Measurements from ENCODE around the gene BMPR1A. TPM values are rescaled to one million over a fixed set of nuclear protein-coding genes. Genes with fewer than 3 reads are reported as not detected.
"Not testable (repeated sequence)": the region's sequence is repeated elsewhere in the genome, so short reads cannot be mapped to it uniquely, and the experiment has no call there.

The BMPR1A gene
- total RNA-seq, 4 donors from 2014 or later: 29.3 to 45.2 (median 38.0) TPM

DNA sequence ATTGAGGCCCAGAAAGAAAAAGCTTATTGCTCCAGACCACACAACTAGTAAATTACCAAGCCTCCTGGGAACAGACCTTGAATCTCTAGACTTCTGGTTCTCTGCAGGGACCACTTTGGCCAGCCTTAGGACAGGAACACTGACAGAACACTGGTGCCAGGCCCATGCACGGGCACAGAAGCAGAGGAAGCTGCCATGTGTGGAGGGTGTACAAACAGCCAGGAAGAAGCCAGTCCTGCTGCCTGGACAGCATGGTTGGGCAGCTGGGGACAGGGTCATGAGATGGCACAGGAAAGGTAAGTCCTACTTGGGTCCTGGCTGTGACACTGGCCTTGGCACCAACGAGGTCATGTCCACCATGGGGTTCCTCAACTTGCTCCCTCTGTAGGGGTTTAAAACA, 181.8 kb downstream of the BMPR1A start:
- no peak overlapping the region for H3K27ac ChIP-seq
- peaks cover 0 to 7% (median 3%) of the 10 kb centered on the region in 4 donors for H3K4me1 ChIP-seq
- in situ Hi-C loops (cut with MboI; ENCODE audit: low pct_ligation_motif_present in 1 of 4, low pct_unique_long_range_greater_than_20kb in 1 of 4, low sequenced_read_pairs in 3 of 4) (no loop called here), intact Hi-C loops (cut with DNase I; ENCODE audit: low total_unique reads) (no loop called here)
- no peak overlapping the region for H3K4me3 ChIP-seq
- no peak for TF ChIP-seq POLR2A (IDR thresholded peaks at IDR 0.05)
- TF ChIP-seq, protein P1, sequence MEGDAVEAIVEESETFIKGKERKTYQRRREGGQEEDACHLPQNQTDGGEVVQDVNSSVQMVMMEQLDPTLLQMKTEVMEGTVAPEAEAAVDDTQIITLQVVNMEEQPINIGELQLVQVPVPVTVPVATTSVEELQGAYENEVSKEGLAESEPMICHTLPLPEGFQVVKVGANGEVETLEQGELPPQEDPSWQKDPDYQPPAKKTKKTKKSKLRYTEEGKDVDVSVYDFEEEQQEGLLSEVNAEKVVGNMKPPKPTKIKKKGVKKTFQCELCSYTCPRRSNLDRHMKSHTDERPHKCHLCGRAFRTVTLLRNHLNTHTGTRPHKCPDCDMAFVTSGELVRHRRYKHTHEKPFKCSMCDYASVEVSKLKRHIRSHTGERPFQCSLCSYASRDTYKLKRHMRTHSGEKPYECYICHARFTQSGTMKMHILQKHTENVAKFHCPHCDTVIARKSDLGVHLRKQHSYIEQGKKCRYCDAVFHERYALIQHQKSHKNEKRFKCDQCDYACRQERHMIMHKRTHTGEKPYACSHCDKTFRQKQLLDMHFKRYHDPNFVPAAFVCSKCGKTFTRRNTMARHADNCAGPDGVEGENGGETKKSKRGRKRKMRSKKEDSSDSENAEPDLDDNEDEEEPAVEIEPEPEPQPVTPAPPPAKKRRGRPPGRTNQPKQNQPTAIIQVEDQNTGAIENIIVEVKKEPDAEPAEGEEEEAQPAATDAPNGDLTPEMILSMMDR (IDR thresholded peaks at IDR 0.05): no peak
- no peak for TF ChIP-seq POLR2AphosphoS5 (IDR thresholded peaks at IDR 0.05)
- TF ChIP-seq EP300 (IDR thresholded peaks at IDR 0.05; ENCODE audit: low read depth): no peak
- no peaks in the 10 kb centered on the region for H3K36me3 ChIP-seq
- H3K27me3 ChIP-seq: no peaks in the 10 kb centered on the region
- no peaks in the 10 kb centered on the region for H3K9me3 ChIP-seq
- no peak for DNase-seq
- 94% methylated on average over 2 of the region's 2 CpGs; no CpG with 5 or more reads in 1 of the 2 donors for WGBS, 2 donors (ENCODE audit: low coverage in 1 of 2)

GRCh38 chr10:86940076-86940475, 183.7 kb downstream of the BMPR1A start:
- in situ Hi-C loops (cut with MboI; ENCODE audit: low pct_ligation_motif_present in 1 of 4, low pct_unique_long_range_greater_than_20kb in 1 of 4, low sequenced_read_pairs in 3 of 4); H3K36me3 ChIP-seq; H3K4me1 ChIP-seq; H3K9me3 ChIP-seq; DNase-seq; intact Hi-C loops (cut with DNase I; ENCODE audit: low total_unique reads); H3K27me3 ChIP-seq; H3K27ac ChIP-seq: not testable (repeated sequence)
- 79 to 82% methylated on average over 9 to 16 of the region's 16 CpGs for WGBS, 2 donors (ENCODE audit: low coverage in 1 of 2)
- peak overlapping the region in 1 of 4 donors; percentile 44 for H3K4me3 ChIP-seq

- intact Hi-C loops (cut with DNase I; ENCODE audit: low total_unique reads): no loop called here
- no peaks in the 10 kb centered on the region for H3K27me3 ChIP-seq
- in situ Hi-C loops (cut with MboI; ENCODE audit: low pct_ligation_motif_present in 1 of 4, low pct_unique_long_range_greater_than_20kb in 1 of 4, low sequenced_read_pairs in 3 of 4): no loop called here
- TF ChIP-seq EP300 (IDR thresholded peaks at IDR 0.05; ENCODE audit: low read depth): no peak
- TF ChIP-seq POLR2AphosphoS5 (IDR thresholded peaks at IDR 0.05): no peak
- TF ChIP-seq POLR2A (IDR thresholded peaks at IDR 0.05): no peak
- TF ChIP-seq, protein P1 (IDR thresholded peaks at IDR 0.05): no peak
- H3K27ac ChIP-seq: no peak overlapping the region
- no peak overlapping the region for H3K4me3 ChIP-seq
- no peaks in the 10 kb centered on the region for H3K36me3 ChIP-seq
- 87 to 100% methylated on average over 1 to 6 of the region's 6 CpGs for WGBS, 2 donors (ENCODE audit: low coverage in 1 of 2)
- H3K9me3 ChIP-seq: no peaks in the 10 kb centered on the region
- DNase-seq: no peak
- peaks cover 0 to 7% (median 4%) of the 10 kb centered on the region in 4 donors for H3K4me1 ChIP-seq
These were observed 184.3 kb downstream of the BMPR1A start for GRCh38 chr10:86940677-86941076.

DNA sequence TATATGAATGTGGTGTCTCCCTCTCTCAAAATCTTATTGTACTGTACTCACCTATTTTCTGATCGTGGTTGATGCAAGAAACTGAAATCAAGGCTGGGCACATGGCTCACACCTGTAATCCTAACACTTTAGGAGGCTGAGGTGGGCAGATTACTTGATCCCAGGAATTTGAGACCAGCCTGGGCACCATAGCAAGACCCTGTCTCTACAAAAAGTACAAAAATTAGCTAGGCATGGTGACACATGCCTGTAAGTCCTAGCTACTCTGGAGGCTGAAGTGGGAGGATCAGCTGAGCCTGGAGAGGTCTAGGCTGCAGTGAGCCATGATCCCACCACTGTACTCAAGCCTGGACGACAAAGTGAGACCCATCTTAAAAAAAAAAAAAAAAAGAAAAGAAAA, 185.0 kb downstream of the BMPR1A start:
- H3K9me3 ChIP-seq: no peaks in the 10 kb centered on the region
- peaks cover under 1% of the 10 kb centered on the region for H3K27me3 ChIP-seq
- no peak overlapping the region for H3K27ac ChIP-seq
- TF ChIP-seq POLR2AphosphoS5 (IDR thresholded peaks at IDR 0.05) (no peak), POLR2A (IDR thresholded peaks at IDR 0.05) (no peak), EP300 (IDR thresholded peaks at IDR 0.05; ENCODE audit: low read depth) (no peak)
- TF ChIP-seq, protein P1 (IDR thresholded peaks at IDR 0.05): no peak
- in situ Hi-C loops (cut with MboI; ENCODE audit: low pct_ligation_motif_present in 1 of 4, low pct_unique_long_range_greater_than_20kb in 1 of 4, low sequenced_read_pairs in 3 of 4): no loop called here
- no peak overlapping the region for H3K4me3 ChIP-seq
- intact Hi-C loops (cut with DNase I; ENCODE audit: low total_unique reads): no loop called here
- no peaks in the 10 kb centered on the region for H3K36me3 ChIP-seq
- 55 to 65% methylated on average over 2 of the region's 2 CpGs for WGBS, 2 donors (ENCODE audit: low coverage in 1 of 2)
- peaks cover 0 to 11% (median 6%) of the 10 kb centered on the region in 4 donors for H3K4me1 ChIP-seq
- no peak for DNase-seq

- Histone ChIP-seq H3K27ac (peak overlapping the region in 1 of 4 donors; percentile 11), H3K36me3 (no peaks in the 10 kb centered on the region), H3K4me1 (peaks cover 0 to 11% (median 6%) of the 10 kb centered on the region in 4 donors), H3K4me3 (no peak overlapping the region), H3K27me3 (peaks cover 7% of the 10 kb centered on the region), H3K9me3 (no peaks in the 10 kb centered on the region)
- TF ChIP-seq POLR2A (IDR thresholded peaks at IDR 0.05) (no peak), EP300 (IDR thresholded peaks at IDR 0.05; ENCODE audit: low read depth) (no peak), POLR2AphosphoS5 (IDR thresholded peaks at IDR 0.05) (no peak)
- in situ Hi-C loops (cut with MboI; ENCODE audit: low pct_ligation_motif_present in 1 of 4, low pct_unique_long_range_greater_than_20kb in 1 of 4, low sequenced_read_pairs in 3 of 4) (no loop called here), intact Hi-C loops (cut with DNase I; ENCODE audit: low total_unique reads) (no loop called here)
- DNase-seq: no peak
- WGBS, 2 donors (ENCODE audit: low coverage in 1 of 2): 77 to 90% methylated on average over 4 to 14 of the region's 14 CpGs
These were observed 185.6 kb downstream of the BMPR1A start for GRCh38 chr10:86941991-86942421.
